HEK293T (cell line): ENCODE results near the gene KIRREL3.

Experiments used
- BHLHE40 ChIP-seq: fragments of 450-650 bp; IDR thresholded peaks from 2 replicates; pipeline ENCODE4 v1.6.1; 2016; ENCODE audit warnings: mild to moderate bottlenecking, moderate library complexity, borderline replicate concordance
- ELF4 ChIP-seq: fragments of 450-650 bp; IDR thresholded peaks from 2 replicates; pipeline ENCODE4 v1.6.1; 2017; ENCODE audit warnings: antibody characterized with exemption
- FOXK2 ChIP-seq: fragments of 450-650 bp; IDR thresholded peaks from 2 replicates; pipeline ENCODE4 v1.6.1; 2016; ENCODE audit warnings: mild to moderate bottlenecking
- FOXM1 ChIP-seq: fragments of 450-650 bp; IDR thresholded peaks from 2 replicates; pipeline ENCODE4 v1.6.1; 2017; ENCODE audit warnings: mild to moderate bottlenecking, borderline replicate concordance
- HDGF ChIP-seq: fragments of 450-650 bp; IDR thresholded peaks from 2 replicates; pipeline ENCODE4 v1.6.1; 2017; ENCODE audit warnings: antibody characterized with exemption, borderline replicate concordance
- LEF1 ChIP-seq: fragments of 450-650 bp; IDR thresholded peaks from 2 replicates; pipeline ENCODE4 v1.6.1; 2017; ENCODE audit warnings: mild to moderate bottlenecking, borderline replicate concordance
- NFRKB ChIP-seq: fragments of 450-650 bp; IDR thresholded peaks from 2 replicates; pipeline ENCODE4 v1.6.1; 2016; ENCODE audit warnings: mild to moderate bottlenecking, moderate library complexity
- SP1 ChIP-seq: fragments of 450-650 bp; IDR thresholded peaks from 2 replicates; pipeline ENCODE4 v1.6.1; 2017
- TARDBP ChIP-seq: fragments of 450-650 bp; IDR thresholded peaks from 2 replicates; pipeline ENCODE4 v1.6.1; 2016

DNA sequence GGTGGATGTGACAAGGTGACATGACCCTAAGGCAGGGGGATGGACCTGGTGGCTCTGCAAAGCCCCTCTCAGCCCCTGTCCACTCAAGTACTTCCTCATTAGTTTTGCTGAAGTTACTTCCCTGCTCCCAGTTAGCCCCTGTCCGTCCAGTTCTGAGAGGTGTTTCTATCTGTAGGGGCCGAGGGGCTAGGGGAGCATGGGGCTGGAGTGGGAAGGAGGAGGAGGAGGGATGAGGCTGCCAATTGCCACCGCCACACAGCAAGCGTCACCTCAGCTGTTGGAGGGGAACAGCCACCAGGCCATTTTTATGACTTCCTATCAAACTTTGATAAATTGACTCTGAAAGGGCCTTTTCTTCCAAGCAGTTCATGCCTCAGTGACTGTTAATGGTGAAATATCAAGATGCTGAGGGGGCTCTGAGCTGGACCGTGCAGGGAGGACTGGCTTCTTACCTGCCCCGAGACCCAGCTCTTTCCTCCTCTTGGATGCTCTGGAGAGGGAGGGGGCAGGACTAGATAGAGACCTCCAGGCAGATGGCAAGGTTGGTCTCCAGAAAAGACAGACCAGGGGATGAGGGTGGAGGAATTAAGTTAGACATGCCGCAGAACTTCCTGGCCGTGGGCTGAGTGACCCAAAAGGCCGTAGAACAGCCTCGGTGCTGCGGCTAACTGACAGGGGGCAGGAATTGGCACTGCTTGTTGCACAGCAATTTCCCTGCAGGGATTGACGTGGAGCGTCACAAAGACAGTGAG, 508.1 kb downstream of the KIRREL3 start:
- TF ChIP-seq NFRKB: no peak
- no peak for TF ChIP-seq FOXK2
- TF ChIP-seq BHLHE40: no peak
- TF ChIP-seq SP1: no peak
- TF ChIP-seq FOXM1: no peak
- no peak for TF ChIP-seq LEF1
- TF ChIP-seq TARDBP: no peak
- TF ChIP-seq ELF4: no peak
- no peak for TF ChIP-seq HDGF
